HL-60 (cell line): ENCODE measurements around the gene TTN.

ENCODE experiments used
- DNase-seq, 2 experiments: peaks; one replicate each; pipeline ENCODE4 v3.0.0-alpha.2; 2010 to 2020; ENCODE audit warnings: low read depth in 1 of 2, low spot score in 1 of 2
- H3K27ac ChIP-seq: fragments of 250-450 bp; sonication (Bioruptor Pico); replicated peaks from 2 replicates; pipeline ENCODE4 v1.5.1; 2020; ENCODE audit warnings: mild to moderate bottlenecking, moderate library complexity
- H3K27me3 ChIP-seq: fragments of 250-450 bp; sonication (Bioruptor Pico); 2 replicates; pipeline ENCODE4 v1.5.1; 2021; ENCODE audit warnings: mild to moderate bottlenecking, moderate library complexity; ENCODE audit not compliant: insufficient read depth, poor library complexity, severe bottlenecking
- H3K4me3 ChIP-seq: replicated peaks from 2 replicates; pipeline ENCODE4 v1.5.1; 2011; ENCODE audit warnings: mild to moderate bottlenecking, control low read depth, low read length; ENCODE audit not compliant: insufficient read depth
- GABPA ChIP-seq: IDR thresholded peaks from 2 replicates; pipeline ENCODE4 v1.6.1; 2012; ENCODE audit warnings: low read depth
- POLR2AphosphoS5 ChIP-seq: IDR thresholded peaks from 2 replicates; pipeline ENCODE4 v1.6.1; 2012; ENCODE audit warnings: low read depth
- SPI1 ChIP-seq: IDR thresholded peaks from 2 replicates; pipeline ENCODE4 v1.6.1; 2012; ENCODE audit warnings: low read depth, mild to moderate bottlenecking, borderline replicate concordance
- TF ChIP-seq, protein P1 (sequence below): IDR thresholded peaks from one replicate; pipeline ENCODE4 v1.5.1; 2011; ENCODE audit warnings: low read length, control low read depth, inconsistent platforms; ENCODE audit not compliant: insufficient read depth
- TF ChIP-seq, protein P2 (sequence below): IDR thresholded peaks from 2 replicates; pipeline ENCODE4 v1.6.1; 2012; ENCODE audit warnings: low read depth; ENCODE audit not compliant: insufficient replicate concordance

TTN gene

DNA sequence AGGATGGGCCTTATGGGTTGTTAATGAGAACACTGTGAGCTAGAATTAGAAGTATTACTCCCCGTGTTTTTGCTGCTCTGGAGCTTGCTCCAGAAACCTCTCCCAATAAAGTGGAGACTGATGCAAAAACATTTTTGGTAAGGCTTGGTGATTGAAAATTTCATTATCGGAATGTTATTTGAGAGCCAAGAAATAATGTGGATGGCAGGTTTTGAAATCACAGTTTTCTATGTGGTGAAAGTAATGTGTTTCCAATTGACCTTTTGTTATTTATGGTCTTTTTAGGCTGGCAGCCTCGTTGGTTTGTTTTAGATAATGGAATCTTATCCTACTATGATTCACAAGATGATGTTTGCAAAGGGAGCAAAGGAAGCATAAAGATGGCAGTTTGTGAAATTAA lies 321.9 kb downstream of the TTN start:
- Histone ChIP-seq H3K27me3 (no peaks in the 10 kb centered on the region), H3K27ac (no peak overlapping the region), H3K4me3 (no peak overlapping the region)
- TF ChIP-seq GABPA (no peak), SPI1 (no peak), POLR2AphosphoS5 (no peak)
- TF ChIP-seq, protein P1, sequence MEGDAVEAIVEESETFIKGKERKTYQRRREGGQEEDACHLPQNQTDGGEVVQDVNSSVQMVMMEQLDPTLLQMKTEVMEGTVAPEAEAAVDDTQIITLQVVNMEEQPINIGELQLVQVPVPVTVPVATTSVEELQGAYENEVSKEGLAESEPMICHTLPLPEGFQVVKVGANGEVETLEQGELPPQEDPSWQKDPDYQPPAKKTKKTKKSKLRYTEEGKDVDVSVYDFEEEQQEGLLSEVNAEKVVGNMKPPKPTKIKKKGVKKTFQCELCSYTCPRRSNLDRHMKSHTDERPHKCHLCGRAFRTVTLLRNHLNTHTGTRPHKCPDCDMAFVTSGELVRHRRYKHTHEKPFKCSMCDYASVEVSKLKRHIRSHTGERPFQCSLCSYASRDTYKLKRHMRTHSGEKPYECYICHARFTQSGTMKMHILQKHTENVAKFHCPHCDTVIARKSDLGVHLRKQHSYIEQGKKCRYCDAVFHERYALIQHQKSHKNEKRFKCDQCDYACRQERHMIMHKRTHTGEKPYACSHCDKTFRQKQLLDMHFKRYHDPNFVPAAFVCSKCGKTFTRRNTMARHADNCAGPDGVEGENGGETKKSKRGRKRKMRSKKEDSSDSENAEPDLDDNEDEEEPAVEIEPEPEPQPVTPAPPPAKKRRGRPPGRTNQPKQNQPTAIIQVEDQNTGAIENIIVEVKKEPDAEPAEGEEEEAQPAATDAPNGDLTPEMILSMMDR, result no peak
- TF ChIP-seq, protein P2, sequence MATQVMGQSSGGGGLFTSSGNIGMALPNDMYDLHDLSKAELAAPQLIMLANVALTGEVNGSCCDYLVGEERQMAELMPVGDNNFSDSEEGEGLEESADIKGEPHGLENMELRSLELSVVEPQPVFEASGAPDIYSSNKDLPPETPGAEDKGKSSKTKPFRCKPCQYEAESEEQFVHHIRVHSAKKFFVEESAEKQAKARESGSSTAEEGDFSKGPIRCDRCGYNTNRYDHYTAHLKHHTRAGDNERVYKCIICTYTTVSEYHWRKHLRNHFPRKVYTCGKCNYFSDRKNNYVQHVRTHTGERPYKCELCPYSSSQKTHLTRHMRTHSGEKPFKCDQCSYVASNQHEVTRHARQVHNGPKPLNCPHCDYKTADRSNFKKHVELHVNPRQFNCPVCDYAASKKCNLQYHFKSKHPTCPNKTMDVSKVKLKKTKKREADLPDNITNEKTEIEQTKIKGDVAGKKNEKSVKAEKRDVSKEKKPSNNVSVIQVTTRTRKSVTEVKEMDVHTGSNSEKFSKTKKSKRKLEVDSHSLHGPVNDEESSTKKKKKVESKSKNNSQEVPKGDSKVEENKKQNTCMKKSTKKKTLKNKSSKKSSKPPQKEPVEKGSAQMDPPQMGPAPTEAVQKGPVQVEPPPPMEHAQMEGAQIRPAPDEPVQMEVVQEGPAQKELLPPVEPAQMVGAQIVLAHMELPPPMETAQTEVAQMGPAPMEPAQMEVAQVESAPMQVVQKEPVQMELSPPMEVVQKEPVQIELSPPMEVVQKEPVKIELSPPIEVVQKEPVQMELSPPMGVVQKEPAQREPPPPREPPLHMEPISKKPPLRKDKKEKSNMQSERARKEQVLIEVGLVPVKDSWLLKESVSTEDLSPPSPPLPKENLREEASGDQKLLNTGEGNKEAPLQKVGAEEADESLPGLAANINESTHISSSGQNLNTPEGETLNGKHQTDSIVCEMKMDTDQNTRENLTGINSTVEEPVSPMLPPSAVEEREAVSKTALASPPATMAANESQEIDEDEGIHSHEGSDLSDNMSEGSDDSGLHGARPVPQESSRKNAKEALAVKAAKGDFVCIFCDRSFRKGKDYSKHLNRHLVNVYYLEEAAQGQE, result no peak
- DNase-seq, result no peak

DNA sequence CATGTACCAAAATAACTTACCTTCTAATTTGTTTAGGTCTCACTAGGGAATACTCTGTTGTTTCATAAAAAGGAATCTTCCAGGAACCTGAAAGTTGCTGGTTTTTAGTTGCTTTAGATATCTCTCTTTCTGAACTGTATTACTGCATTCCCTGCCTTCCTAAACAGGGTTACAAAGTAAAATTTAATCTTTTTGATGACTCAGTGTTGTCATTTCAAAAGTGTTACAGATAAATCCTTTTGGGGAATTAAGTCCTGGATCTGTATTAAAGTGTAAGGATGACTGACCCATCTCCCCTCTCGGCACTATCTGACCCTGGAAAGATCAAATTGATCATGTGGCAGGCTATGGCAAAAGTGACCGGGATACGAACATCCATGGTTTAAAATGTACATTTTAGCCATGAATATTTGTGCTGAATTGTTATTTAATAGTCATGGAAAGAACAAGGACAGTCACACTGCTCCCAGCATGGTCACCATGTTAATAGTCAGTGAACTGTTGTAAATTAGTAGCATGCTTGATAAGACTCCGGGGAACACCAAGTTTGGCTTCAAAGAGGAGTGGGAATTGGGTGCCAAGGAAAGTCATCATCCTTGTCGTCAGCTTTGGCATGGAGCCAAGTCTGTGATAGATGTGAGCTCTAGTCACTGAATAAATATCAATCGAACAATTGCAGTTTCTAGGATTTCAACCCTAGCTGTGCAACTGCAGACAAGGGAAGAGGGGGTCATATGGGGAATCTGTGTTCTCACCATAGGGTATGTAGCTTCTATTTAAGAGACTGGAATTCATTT lies 322.8 kb downstream of the TTN start:
- DNase-seq, result no peak
- Histone ChIP-seq H3K4me3 (no peak overlapping the region), H3K27me3 (no peaks in the 10 kb centered on the region), H3K27ac (no peak overlapping the region)
- no peak for TF ChIP-seq SPI1
- TF ChIP-seq POLR2AphosphoS5, result no peak
- TF ChIP-seq, protein P1, result no peak

DNA sequence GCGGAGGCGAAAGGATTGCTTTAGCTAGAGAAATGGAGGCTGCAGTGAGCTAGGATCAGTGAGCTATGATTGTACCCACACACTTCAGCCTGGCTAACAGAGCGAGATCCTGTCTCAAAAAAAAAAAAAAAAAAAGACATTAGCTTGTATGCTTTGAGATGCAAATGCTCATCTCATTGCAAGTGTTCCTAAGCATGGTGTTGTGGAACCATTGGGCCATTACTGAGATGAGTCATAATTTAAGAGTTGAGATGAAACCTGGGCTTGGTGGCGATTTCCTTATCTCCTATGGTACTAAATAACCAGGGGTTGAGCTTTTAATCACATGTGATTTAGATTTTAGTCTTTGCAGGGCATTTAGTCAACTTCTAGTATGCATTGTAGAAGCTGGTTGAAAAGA lies 324.8 kb downstream of the TTN start:
- H3K27me3 ChIP-seq, result no peaks in the 10 kb centered on the region
- H3K4me3 ChIP-seq, result no peak overlapping the region
- DNase-seq, result no peak
- H3K27ac ChIP-seq, result no peak overlapping the region
- TF ChIP-seq, protein P2, result no peak
- TF ChIP-seq GABPA, result no peak
- no peak for TF ChIP-seq SPI1
- TF ChIP-seq, protein P1, result no peak
- no peak for TF ChIP-seq POLR2AphosphoS5
